ENCODE results near the gene MYO7B. TPM values are rescaled to one million over a fixed set of nuclear protein-coding genes. Genes with fewer than 3 reads are reported as not detected.

Gene MYO7B
- polyA plus RNA-seq, 2 of the 4 experiments (the other 2 are of a cell fraction), result 0.04 to 0.09 TPM

- 78% methylated on average over 6 of the region's 6 CpGs for WGBS (ENCODE audit: missing lambda C conversion rate)
- Histone ChIP-seq H3K27ac (no peak overlapping the region), H3K4me3 (no peak overlapping the region), H3K4me1 (no peaks in the 10 kb centered on the region), H3K9me3 (no peaks in the 10 kb centered on the region), H3K4me2 (no peak overlapping the region)
- DNase-seq (ENCODE audit: low read depth in 1 of 2, low spot score in 1 of 2), result no peak
- no peak for ATAC-seq
- CTCF ChIA-PET, result no interaction called here
- POLR2A ChIA-PET, result interaction anchor here (1.7 kb wide), 1 partner anchor 9 kb away, joined by 5 read pairs; the partner anchor contains the start of gene IWS1
- TF ChIP-seq TP53 (CRISPR knock-in tag; IDR thresholded peaks at IDR 0.05), result no peak
- no peak for TF ChIP-seq E2F6 (IDR thresholded peaks at IDR 0.05; ENCODE audit: borderline replicate concordance, low read depth)
- TF ChIP-seq MAFK (IDR thresholded peaks at IDR 0.05; ENCODE audit: partially characterized antibody), result no peak
- no peak for TF ChIP-seq NPAS2 (CRISPR knock-in tag; IDR thresholded peaks at IDR 0.05; ENCODE audit: borderline replicate concordance)
- TF ChIP-seq JUNB (IDR thresholded peaks at IDR 0.05), result no peak
- TF ChIP-seq CBX2 (IDR thresholded peaks at IDR 0.05; ENCODE audit: borderline replicate concordance, low read depth), result no peak
- no peak for TF ChIP-seq JUN (IDR thresholded peaks at IDR 0.05)
- no peak for TF ChIP-seq HDAC2 (IDR thresholded peaks at IDR 0.05)
- no peak for TF ChIP-seq ESRRA (IDR thresholded peaks at IDR 0.05; ENCODE audit: borderline replicate concordance, low read length)
- TF ChIP-seq EHMT2 (IDR thresholded peaks at IDR 0.05; ENCODE audit: low read depth), result no peak
- no peak for TF ChIP-seq HMGXB4 (CRISPR knock-in tag; IDR thresholded peaks at IDR 0.05; ENCODE audit: borderline replicate concordance)
- no peak for FAIRE-seq
Observed at GRCh38 chr2:127535918-127536317, 435 bp downstream of the MYO7B start.

GRCh38 chr2:127536707-127537541 is 1.4 kb downstream of the MYO7B start:
- DNase-seq (ENCODE audit: low read depth in 1 of 2, low spot score in 1 of 2) (no peak), ATAC-seq (no peak), FAIRE-seq (no peak)
- ChIA-PET CTCF (no interaction called here), POLR2A (interaction anchor here (1.7 kb wide), 1 partner anchor 10 kb away, joined by 5 read pairs; the partner anchor contains the start of gene IWS1)
- Histone ChIP-seq H3K4me1 (no peaks in the 10 kb centered on the region), H3K27ac (no peak overlapping the region), H3K4me2 (no peak overlapping the region), H3K4me3 (no peak overlapping the region), H3K9me3 (no peaks in the 10 kb centered on the region)
- 77% methylated on average over 7 of the region's 7 CpGs for WGBS (ENCODE audit: missing lambda C conversion rate)
- TF ChIP-seq JUNB (IDR thresholded peaks at IDR 0.05), result no peak
- no peak for TF ChIP-seq POLR2A (IDR thresholded peaks at IDR 0.05; ENCODE audit: low read length)
- TF ChIP-seq ELK1 (IDR thresholded peaks at IDR 0.05; ENCODE audit: low read depth, low read length), result no peak
- TF ChIP-seq FOSB (CRISPR knock-in tag; IDR thresholded peaks at IDR 0.05), result no peak
- no peak for TF ChIP-seq MAX (IDR thresholded peaks at IDR 0.05)
- TF ChIP-seq HDAC2 (IDR thresholded peaks at IDR 0.05), result no peak
- TF ChIP-seq ZC3H11A (IDR thresholded peaks at IDR 0.05), result no peak
- TF ChIP-seq MYC (IDR thresholded peaks at IDR 0.05; ENCODE audit: borderline replicate concordance, low read length), result no peak
- TF ChIP-seq POLR2AphosphoS2 (conservative IDR thresholded peaks at IDR 0.05; ENCODE audit: low read length), result no peak
- TF ChIP-seq HES2 (IDR thresholded peaks at IDR 0.05), result no peak
- TF ChIP-seq EHMT2 (IDR thresholded peaks at IDR 0.05; ENCODE audit: low read depth), result no peak
- TF ChIP-seq RAD21 (conservative IDR thresholded peaks at IDR 0.05 in 1 of 2, IDR thresholded peaks at IDR 0.05 in 1 of 2), result no peak
- TF ChIP-seq BHLHE40 (IDR thresholded peaks at IDR 0.05; ENCODE audit: low read depth, low read length), result no peak
- no peak for TF ChIP-seq EP300 (IDR thresholded peaks at IDR 0.05)
- no peak for TF ChIP-seq ZFP36 (IDR thresholded peaks at IDR 0.05; ENCODE audit: borderline replicate concordance, partially characterized antibody)
- TF ChIP-seq ATOH8 (CRISPR knock-in tag; IDR thresholded peaks at IDR 0.05; ENCODE audit: low read depth), result no peak
- no peak for TF ChIP-seq PHF8 (IDR thresholded peaks at IDR 0.05; ENCODE audit: borderline replicate concordance, low read depth)
- no peak for TF ChIP-seq PBX3 (IDR thresholded peaks at IDR 0.05)

Data from A549 (cell line).